ENCODE measurements around the gene HDAC7.

GRCh38 chr12:47754881-47755280 is 64.8 kb downstream of the HDAC7 start:
- TF ChIP-seq CTCF (IDR thresholded peaks at IDR 0.05; ENCODE audit: low read depth, low read length, poor library complexity, severe bottlenecking) (no peak), EZH2phosphoT487 (IDR thresholded peaks at IDR 0.05; ENCODE audit: borderline replicate concordance, low read length) (no peak)
